H1 (cell line): ENCODE data around the gene ZDHHC9.

ENCODE experiments used
- CBX5 ChIP-seq: fragments of 300-800, 300-1000 bp; sonication (generic); IDR thresholded peaks from 2 replicates; pipeline ENCODE4 v1.7.1; 2016; ENCODE audit warnings: antibody characterized with exemption, low read length, low read depth
- CEBPB ChIP-seq: IDR thresholded peaks from 2 replicates; pipeline ENCODE4 v1.6.1; 2012; ENCODE audit warnings: low read depth, low read length
- KDM1A ChIP-seq: fragments of 200-600, 300-600 bp; sonication (generic); IDR thresholded peaks from 2 replicates; pipeline ENCODE4 v1.7.1; 2016; ENCODE audit warnings: mild to moderate bottlenecking, low read length, borderline replicate concordance
- NRF1 ChIP-seq: IDR thresholded peaks from 2 replicates; pipeline ENCODE4 v1.6.1; 2011; ENCODE audit warnings: mild to moderate bottlenecking, low read depth, low read length, improper control_type of control experiment
- PHF8 ChIP-seq: fragments of 200-600 bp; sonication (generic); conservative IDR thresholded peaks from 2 replicates; pipeline ENCODE4 v1.7.1; 2012; ENCODE audit warnings: low read depth, mild to moderate bottlenecking, inconsistent platforms, low read length, moderate library complexity
- POLR2A ChIP-seq, 2 experiments: IDR thresholded peaks; 1 replicate in 1 of 2; 2 replicates in 1 of 2; pipeline ENCODE4 v1.6.1; 2011; ENCODE audit warnings: low read depth in 2 of 2, low read length in 2 of 2, mild to moderate bottlenecking in 2 of 2; ENCODE audit errors: control extremely low read depth in 1 of 2
- SIX5 ChIP-seq: IDR thresholded peaks from 2 replicates; pipeline ENCODE4 v1.6.1; 2011; ENCODE audit warnings: mild to moderate bottlenecking, low read depth, low read length
- TAF1 ChIP-seq: IDR thresholded peaks from 2 replicates; pipeline ENCODE4 v1.6.1; 2011; ENCODE audit warnings: mild to moderate bottlenecking, low read depth, low read length
- TF ChIP-seq, protein P1 (sequence below), 3 experiments: IDR thresholded peaks; 1 replicate in 2 of 3; 2 replicates in 1 of 3; pipeline versions ENCODE4 v1.5.1 to v1.6.1; 2011; ENCODE audit warnings: low read length in 3 of 3, mild to moderate bottlenecking in 3 of 3, inconsistent platforms in 2 of 3, low read depth in 1 of 3, moderate library complexity in 1 of 3; ENCODE audit not compliant: insufficient read depth in 1 of 3; ENCODE audit errors: control extremely low read depth in 1 of 3
- TF ChIP-seq, protein P2 (sequence below): IDR thresholded peaks from 2 replicates; pipeline ENCODE4 v1.6.1; 2012; ENCODE audit warnings: low read length, inconsistent platforms

- TF ChIP-seq SIX5 (no peak), POLR2A (IDR thresholded peaks at IDR 0.05; ENCODE audit: control extremely low read depth in 1 of 2, low read depth in 2 of 2, low read length in 2 of 2) (no peak), PHF8 (no peak), KDM1A (no peak), CBX5 (no peak), NRF1 (no peak), TAF1 (no peak), CEBPB (no peak)
- TF ChIP-seq, protein P1, sequence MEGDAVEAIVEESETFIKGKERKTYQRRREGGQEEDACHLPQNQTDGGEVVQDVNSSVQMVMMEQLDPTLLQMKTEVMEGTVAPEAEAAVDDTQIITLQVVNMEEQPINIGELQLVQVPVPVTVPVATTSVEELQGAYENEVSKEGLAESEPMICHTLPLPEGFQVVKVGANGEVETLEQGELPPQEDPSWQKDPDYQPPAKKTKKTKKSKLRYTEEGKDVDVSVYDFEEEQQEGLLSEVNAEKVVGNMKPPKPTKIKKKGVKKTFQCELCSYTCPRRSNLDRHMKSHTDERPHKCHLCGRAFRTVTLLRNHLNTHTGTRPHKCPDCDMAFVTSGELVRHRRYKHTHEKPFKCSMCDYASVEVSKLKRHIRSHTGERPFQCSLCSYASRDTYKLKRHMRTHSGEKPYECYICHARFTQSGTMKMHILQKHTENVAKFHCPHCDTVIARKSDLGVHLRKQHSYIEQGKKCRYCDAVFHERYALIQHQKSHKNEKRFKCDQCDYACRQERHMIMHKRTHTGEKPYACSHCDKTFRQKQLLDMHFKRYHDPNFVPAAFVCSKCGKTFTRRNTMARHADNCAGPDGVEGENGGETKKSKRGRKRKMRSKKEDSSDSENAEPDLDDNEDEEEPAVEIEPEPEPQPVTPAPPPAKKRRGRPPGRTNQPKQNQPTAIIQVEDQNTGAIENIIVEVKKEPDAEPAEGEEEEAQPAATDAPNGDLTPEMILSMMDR (IDR thresholded peaks at IDR 0.05; ENCODE audit: control extremely low read depth in 1 of 3, insufficient read depth in 1 of 3, low read depth in 1 of 3, low read length in 3 of 3) = no peak
- TF ChIP-seq, protein P2, sequence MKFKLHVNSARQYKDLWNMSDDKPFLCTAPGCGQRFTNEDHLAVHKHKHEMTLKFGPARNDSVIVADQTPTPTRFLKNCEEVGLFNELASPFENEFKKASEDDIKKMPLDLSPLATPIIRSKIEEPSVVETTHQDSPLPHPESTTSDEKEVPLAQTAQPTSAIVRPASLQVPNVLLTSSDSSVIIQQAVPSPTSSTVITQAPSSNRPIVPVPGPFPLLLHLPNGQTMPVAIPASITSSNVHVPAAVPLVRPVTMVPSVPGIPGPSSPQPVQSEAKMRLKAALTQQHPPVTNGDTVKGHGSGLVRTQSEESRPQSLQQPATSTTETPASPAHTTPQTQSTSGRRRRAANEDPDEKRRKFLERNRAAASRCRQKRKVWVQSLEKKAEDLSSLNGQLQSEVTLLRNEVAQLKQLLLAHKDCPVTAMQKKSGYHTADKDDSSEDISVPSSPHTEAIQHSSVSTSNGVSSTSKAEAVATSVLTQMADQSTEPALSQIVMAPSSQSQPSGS = no peak
Measured at GRCh38 chrX:129808158-129808828, 35.4 kb downstream of the ZDHHC9 start.
